ENCODE measurements around the gene PNN. TPM values are rescaled to one million over a fixed set of nuclear protein-coding genes. Genes with fewer than 3 reads are reported as not detected.

Gene PNN
- polyA plus RNA-seq, 1 donor from 2014 or later, result 89.4 TPM

- Histone ChIP-seq H2AFZ (ENCODE audit: low read depth, low read length) (no peak overlapping the region), H3K9me2 (ENCODE audit: insufficient read depth, low read length) (no peaks in the 10 kb centered on the region), H3K9me3 (ENCODE audit: low read length) (no peaks in the 10 kb centered on the region), H3K36me3 (ENCODE audit: insufficient read depth, low read length) (no peaks in the 10 kb centered on the region), H3K4me3 (ENCODE audit: low read length) (no peak overlapping the region), H3K79me2 (replicated peaks; ENCODE audit: insufficient read depth, low read length) (no peaks in the 10 kb centered on the region), H3F3A (ENCODE audit: insufficient read depth, low read length, poor library complexity, severe bottlenecking) (no peaks in the 10 kb centered on the region), H3K27ac (ENCODE audit: low read length) (no peak overlapping the region), H3K27me3 (ENCODE audit: insufficient read depth, low read depth, low read length) (no peaks in the 10 kb centered on the region), H3K9ac (ENCODE audit: low read length) (no peak overlapping the region), H3K4me2 (ENCODE audit: low read length) (no peak overlapping the region), H4K20me1 (ENCODE audit: insufficient read depth) (no peaks in the 10 kb centered on the region)
- TF ChIP-seq CTCF (IDR thresholded peaks at IDR 0.05; ENCODE audit: poor library complexity, severe bottlenecking), result no peak
- no peak for TF ChIP-seq REST (IDR thresholded peaks at IDR 0.05; ENCODE audit: borderline replicate concordance)
- TF ChIP-seq POLR2AphosphoS5 (IDR thresholded peaks at IDR 0.05), result no peak
- no peak for TF ChIP-seq MXI1 (conservative IDR thresholded peaks at IDR 0.05; ENCODE audit: poor library complexity, severe bottlenecking)
- TF ChIP-seq SMC3 (conservative IDR thresholded peaks at IDR 0.05; ENCODE audit: poor library complexity), result no peak
- TF ChIP-seq EZH2 (IDR thresholded peaks at IDR 0.05; ENCODE audit: borderline replicate concordance, insufficient read depth, low read length, poor library complexity, severe bottlenecking), result no peak
- TF ChIP-seq EP300 (conservative IDR thresholded peaks at IDR 0.05; ENCODE audit: poor library complexity, severe bottlenecking), result no peak
- TF ChIP-seq RAD21 (conservative IDR thresholded peaks at IDR 0.05), result no peak
- no peak for TF ChIP-seq TAF1 (IDR thresholded peaks at IDR 0.05; ENCODE audit: low read depth)
Observed at GRCh38 chr14:39212034-39212433, 37.0 kb downstream of the PNN start.

GRCh38 chr14:39212693-39213092, 37.6 kb downstream of the PNN start:
- TF ChIP-seq CTCF (IDR thresholded peaks at IDR 0.05; ENCODE audit: poor library complexity, severe bottlenecking), result no peak
- TF ChIP-seq POLR2AphosphoS5 (IDR thresholded peaks at IDR 0.05), result no peak
- TF ChIP-seq RAD21 (conservative IDR thresholded peaks at IDR 0.05), result no peak
- no peak for TF ChIP-seq SMC3 (conservative IDR thresholded peaks at IDR 0.05; ENCODE audit: poor library complexity)
- no peak for TF ChIP-seq MXI1 (conservative IDR thresholded peaks at IDR 0.05; ENCODE audit: poor library complexity, severe bottlenecking)
- no peak for TF ChIP-seq EZH2 (IDR thresholded peaks at IDR 0.05; ENCODE audit: borderline replicate concordance, insufficient read depth, low read length, poor library complexity, severe bottlenecking)
- no peak for TF ChIP-seq REST (IDR thresholded peaks at IDR 0.05; ENCODE audit: borderline replicate concordance)
- no peak for TF ChIP-seq TAF1 (IDR thresholded peaks at IDR 0.05; ENCODE audit: low read depth)
- no peak for TF ChIP-seq EP300 (conservative IDR thresholded peaks at IDR 0.05; ENCODE audit: poor library complexity, severe bottlenecking)
- Histone ChIP-seq H3K4me2 (ENCODE audit: low read length) (no peak overlapping the region), H2AFZ (ENCODE audit: low read depth, low read length) (no peak overlapping the region), H3K36me3 (ENCODE audit: insufficient read depth, low read length) (no peaks in the 10 kb centered on the region), H3K9me3 (ENCODE audit: low read length) (no peaks in the 10 kb centered on the region), H3K9ac (ENCODE audit: low read length) (no peak overlapping the region), H4K20me1 (ENCODE audit: insufficient read depth) (no peaks in the 10 kb centered on the region), H3K9me2 (ENCODE audit: insufficient read depth, low read length) (no peaks in the 10 kb centered on the region), H3K79me2 (replicated peaks; ENCODE audit: insufficient read depth, low read length) (no peaks in the 10 kb centered on the region), H3K27ac (ENCODE audit: low read length) (no peak overlapping the region), H3K4me3 (ENCODE audit: low read length) (no peak overlapping the region), H3K27me3 (ENCODE audit: insufficient read depth, low read depth, low read length) (no peaks in the 10 kb centered on the region), H3F3A (ENCODE audit: insufficient read depth, low read length, poor library complexity, severe bottlenecking) (no peaks in the 10 kb centered on the region)

Data from neural cell (in vitro differentiated cells).